ENCODE results near the gene CXXC5.

The CXXC5 gene

DNA sequence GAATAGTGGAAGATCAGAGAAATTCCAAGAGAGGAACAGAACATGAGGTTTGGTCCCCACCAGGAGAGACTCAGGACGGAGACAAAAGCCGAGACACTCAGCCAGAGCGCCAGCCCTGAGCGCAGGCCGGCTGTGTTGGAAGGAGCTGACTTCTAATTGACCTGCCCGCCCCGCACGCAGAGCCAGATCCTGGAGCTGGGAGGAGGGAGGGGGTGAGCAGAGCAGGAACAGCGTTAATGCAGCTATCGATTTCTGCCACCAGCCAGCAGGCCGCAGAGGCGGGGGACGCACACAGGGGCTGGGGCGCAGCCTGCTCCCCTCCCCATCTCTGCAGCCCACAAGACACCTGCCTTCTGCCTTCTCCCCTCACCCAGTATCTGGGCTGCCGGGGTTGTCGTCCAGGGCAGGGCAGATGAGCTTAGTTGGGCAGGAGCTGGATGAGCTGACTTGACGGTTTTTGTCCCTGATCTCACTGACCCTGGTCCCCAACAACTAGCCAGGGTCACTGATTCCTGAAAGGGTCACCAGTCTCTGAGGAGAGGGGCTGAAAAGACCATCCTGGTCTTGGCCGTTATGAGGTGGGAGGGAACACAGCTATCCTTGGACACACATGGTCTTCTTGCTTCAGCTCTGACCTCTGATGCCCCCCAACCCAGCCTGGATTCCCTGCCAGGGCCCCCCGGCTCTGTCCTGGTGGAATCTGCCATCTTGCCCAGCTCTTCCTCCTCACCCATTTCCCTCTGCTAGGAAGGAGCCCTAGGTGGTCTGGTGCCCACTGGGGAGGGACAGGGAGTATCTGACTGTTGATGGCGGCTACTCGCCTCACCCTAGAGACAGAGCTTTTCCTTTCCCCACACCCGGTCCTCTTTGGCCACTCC lies 29.8 kb downstream of the CXXC5 start:
- H3K27ac ChIP-seq, result no peak overlapping the region
- TF ChIP-seq, protein P1, sequence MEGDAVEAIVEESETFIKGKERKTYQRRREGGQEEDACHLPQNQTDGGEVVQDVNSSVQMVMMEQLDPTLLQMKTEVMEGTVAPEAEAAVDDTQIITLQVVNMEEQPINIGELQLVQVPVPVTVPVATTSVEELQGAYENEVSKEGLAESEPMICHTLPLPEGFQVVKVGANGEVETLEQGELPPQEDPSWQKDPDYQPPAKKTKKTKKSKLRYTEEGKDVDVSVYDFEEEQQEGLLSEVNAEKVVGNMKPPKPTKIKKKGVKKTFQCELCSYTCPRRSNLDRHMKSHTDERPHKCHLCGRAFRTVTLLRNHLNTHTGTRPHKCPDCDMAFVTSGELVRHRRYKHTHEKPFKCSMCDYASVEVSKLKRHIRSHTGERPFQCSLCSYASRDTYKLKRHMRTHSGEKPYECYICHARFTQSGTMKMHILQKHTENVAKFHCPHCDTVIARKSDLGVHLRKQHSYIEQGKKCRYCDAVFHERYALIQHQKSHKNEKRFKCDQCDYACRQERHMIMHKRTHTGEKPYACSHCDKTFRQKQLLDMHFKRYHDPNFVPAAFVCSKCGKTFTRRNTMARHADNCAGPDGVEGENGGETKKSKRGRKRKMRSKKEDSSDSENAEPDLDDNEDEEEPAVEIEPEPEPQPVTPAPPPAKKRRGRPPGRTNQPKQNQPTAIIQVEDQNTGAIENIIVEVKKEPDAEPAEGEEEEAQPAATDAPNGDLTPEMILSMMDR (IDR thresholded peaks at IDR 0.05), result no peak
- no peak for TF ChIP-seq ZFX (IDR thresholded peaks at IDR 0.05; ENCODE audit: borderline replicate concordance)

DNA sequence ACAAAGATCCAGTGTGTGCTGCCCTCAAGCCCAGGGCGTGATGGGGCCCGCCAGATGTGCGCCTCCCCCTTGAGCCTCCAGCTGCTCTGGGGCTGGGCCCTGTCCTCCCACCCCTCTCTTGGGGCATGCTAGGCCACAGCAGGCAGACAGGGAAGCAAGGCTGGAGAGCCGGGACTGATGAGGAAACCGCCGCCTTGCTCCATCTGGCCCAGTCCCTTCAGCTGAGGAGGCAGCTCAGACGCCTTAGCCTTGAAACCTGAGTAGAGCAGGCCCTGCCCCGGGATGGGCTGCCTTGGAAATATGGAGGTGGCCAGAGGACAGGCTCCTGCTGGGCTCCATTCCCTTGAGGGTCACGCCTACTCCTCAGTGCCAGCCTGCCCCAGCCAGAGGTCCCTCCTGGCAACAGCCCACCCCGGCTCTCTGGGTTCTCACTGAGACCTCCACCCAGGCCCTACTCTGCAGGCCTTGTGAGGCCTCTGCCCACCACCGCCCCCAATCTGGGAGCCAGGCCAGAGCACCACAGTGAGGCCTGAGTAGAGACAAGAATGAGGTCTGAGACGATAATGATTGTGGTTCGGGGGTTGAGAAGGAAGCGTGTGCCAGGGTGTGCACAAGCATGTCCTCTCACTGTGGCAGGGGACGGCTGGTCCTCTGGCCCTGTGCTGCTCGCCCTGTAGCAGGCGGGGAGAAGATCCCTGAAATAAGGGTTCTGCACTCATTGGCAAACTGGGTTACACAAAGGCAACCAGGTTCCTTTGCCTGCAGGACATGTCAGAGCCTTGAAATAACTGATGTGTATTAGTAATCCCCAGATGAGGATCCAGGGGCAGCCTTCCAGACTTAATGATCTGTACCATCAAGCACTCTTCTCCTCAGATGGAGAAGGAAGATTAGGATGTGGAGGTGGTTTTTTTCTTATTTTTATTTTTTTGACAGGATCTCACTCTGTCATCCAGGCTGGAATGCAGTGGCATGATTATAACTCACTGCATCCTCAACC lies 30.9 kb downstream of the CXXC5 start:
- no peak overlapping the region for H3K27ac ChIP-seq

DNA sequence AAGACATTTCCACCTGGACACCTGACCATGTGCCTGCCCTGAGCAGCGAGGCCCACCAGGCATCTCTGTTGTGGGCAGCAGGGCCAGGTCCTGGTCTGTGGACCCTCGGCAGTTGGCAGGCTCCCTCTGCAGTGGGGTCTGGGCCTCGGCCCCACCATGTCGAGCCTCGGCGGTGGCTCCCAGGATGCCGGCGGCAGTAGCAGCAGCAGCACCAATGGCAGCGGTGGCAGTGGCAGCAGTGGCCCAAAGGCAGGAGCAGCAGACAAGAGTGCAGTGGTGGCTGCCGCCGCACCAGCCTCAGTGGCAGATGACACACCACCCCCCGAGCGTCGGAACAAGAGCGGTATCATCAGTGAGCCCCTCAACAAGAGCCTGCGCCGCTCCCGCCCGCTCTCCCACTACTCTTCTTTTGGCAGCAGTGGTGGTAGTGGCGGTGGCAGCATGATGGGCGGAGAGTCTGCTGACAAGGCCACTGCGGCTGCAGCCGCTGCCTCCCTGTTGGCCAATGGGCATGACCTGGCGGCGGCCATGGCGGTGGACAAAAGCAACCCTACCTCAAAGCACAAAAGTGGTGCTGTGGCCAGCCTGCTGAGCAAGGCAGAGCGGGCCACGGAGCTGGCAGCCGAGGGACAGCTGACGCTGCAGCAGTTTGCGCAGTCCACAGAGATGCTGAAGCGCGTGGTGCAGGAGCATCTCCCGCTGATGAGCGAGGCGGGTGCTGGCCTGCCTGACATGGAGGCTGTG lies 32.4 kb downstream of the CXXC5 start:
- no peak overlapping the region for H3K27ac ChIP-seq
- TF ChIP-seq ZFX (IDR thresholded peaks at IDR 0.05; ENCODE audit: borderline replicate concordance), result no peak
- TF ChIP-seq, protein P1 (IDR thresholded peaks at IDR 0.05), result no peak

More for the DNA sequence above, 30.9 kb downstream of the CXXC5 start:
- TF ChIP-seq ZFX (IDR thresholded peaks at IDR 0.05; ENCODE audit: borderline replicate concordance), result no peak
- TF ChIP-seq, protein P1 (IDR thresholded peaks at IDR 0.05), result no peak

DNA sequence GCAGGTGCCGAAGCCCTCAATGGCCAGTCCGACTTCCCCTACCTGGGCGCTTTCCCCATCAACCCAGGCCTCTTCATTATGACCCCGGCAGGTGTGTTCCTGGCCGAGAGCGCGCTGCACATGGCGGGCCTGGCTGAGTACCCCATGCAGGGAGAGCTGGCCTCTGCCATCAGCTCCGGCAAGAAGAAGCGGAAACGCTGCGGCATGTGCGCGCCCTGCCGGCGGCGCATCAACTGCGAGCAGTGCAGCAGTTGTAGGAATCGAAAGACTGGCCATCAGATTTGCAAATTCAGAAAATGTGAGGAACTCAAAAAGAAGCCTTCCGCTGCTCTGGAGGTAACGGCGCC lies 32.9 kb downstream of the CXXC5 start:
- H3K27ac ChIP-seq, result no peak overlapping the region
- no peak for TF ChIP-seq ZFX (IDR thresholded peaks at IDR 0.05; ENCODE audit: borderline replicate concordance)

DNA sequence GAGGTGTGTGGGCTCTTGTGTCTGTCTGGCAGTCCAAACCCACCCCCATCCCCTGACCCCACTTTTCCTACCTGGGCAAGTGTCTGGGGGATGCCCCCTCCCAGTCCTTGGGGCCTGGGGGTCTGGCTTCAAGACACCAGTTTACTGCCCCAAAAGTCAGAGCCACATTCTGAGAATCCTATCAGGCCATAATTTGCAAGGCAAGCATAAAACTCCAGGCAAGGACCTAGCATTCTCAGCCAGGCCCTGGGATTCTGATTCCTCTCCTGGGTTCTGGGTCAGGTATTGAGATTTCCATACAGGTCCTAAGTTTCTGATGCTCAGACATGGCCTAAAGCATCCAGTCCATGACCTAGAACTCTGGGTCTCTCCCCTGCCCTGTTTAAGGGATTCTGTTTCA lies 33.3 kb downstream of the CXXC5 start:
- TF ChIP-seq, protein P1 (IDR thresholded peaks at IDR 0.05), result no peak
- no peak overlapping the region for H3K27ac ChIP-seq

DNA sequence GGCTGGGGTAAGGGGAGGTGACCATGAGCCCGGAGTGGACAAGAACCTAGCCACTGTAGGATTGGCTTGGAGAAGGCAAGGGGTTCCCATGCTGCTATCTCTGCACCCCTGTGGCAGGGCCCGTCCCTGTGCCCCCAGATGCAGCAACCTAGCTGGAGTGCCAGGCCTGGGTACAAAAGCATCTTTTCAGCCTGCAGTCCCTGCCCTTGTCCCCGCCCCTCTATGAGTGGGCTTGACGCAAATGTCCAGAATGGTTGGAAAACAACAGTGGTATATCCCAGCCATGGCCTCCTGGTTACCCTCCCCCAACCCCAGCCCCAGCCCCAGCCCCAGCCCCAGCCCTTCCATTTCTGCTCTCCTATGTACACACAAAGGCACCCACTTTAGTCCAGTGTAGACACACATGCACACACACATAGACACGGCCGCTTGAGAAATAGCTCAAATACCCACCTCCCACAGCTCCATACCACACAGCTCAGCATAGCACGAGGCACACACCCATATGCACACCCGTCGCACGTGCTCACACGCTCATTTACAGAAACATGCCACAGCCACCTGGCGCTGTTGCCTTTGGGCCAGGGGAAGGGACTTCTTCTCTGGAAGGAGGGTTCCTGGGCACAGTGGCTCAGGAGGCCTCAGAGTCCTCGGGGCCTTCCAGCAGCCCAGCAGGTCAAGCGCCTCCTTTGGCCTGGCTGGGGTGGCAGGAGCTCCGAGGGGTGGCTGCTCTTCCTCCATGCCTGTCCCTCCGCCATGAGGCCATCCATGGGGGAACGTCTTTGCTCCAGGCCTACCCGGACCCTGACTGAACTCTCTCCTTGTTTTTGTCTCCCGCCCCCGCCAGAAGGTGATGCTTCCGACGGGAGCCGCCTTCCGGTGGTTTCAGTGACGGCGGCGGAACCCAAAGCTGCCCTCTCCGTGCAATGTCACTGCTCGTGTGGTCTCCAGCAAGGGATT lies 34.1 kb downstream of the CXXC5 start:
- no peak overlapping the region for H3K27ac ChIP-seq
- no peak for TF ChIP-seq ZFX (IDR thresholded peaks at IDR 0.05; ENCODE audit: borderline replicate concordance)
- TF ChIP-seq, protein P1 (IDR thresholded peaks at IDR 0.05), result no peak
